Adrenal gland (tissue), 19 donors: Measurements from ENCODE around the gene BTBD1. TPM values are rescaled to one million over a fixed set of nuclear protein-coding genes. Genes with fewer than 3 reads are reported as not detected.

Experiments used
- DNase-seq, 7 donors: peaks; one replicate each; pipeline ENCODE4 v3.0.0-alpha.2; 2019 to 2020
- H3K27ac ChIP-seq, 5 donors: fragments of 200-600 bp; sonication (generic) in 4 of 5; 1 replicate in 3 of 5; 2 replicates in 2 of 5; pipeline versions ENCODE4 v1.5.1 to v1.8.0; 2016 to 2020; ENCODE audit warnings: mild to moderate bottlenecking in 1 of 5
- H3K27me3 ChIP-seq: fragments of 200-600 bp; 2 replicates; pipeline ENCODE4 v1.8.0; 2021
- H3K36me3 ChIP-seq, 2 donors: fragments of 200-600 bp; replicated peaks in 1 of 2; 1 replicate in 1 of 2; 2 replicates in 1 of 2; pipeline versions ENCODE4 v1.5.1 to v1.8.0; 2018 to 2022
- H3K4me1 ChIP-seq, 2 donors: fragments of 200-600 bp; replicated peaks in 1 of 2; 1 replicate in 1 of 2; 2 replicates in 1 of 2; pipeline versions ENCODE4 v1.5.1 to v1.8.0; 2018 to 2021
- H3K4me3 ChIP-seq, 4 donors: fragments of 200-600 bp; sonication (generic) in 3 of 4; one replicate each; pipeline ENCODE4 v1.5.1; 2016 to 2018
- H3K9me3 ChIP-seq, 3 donors: fragments of 200-600 bp; sonication (generic) in 1 of 3; replicated peaks in 1 of 3; 1 replicate in 2 of 3; 2 replicates in 1 of 3; pipeline versions ENCODE4 v1.5.1 to v1.8.0; 2016 to 2021
- CTCF ChIP-seq, 6 experiments: fragments of 450-650 bp in 4 of 6; fragments of 200-600 bp in 2 of 6; sonication (generic) in 1 of 6; IDR thresholded peaks; 1 replicate in 5 of 6; 2 replicates in 1 of 6; pipeline versions ENCODE4 v1.5.1 to v1.8.0; 2016 to 2021; ENCODE audit warnings: antibody characterized with exemption in 6 of 6, mild to moderate bottlenecking in 2 of 6, moderate library complexity in 1 of 6
- POLR2A ChIP-seq, 2 donors: fragments of 450-650 bp; IDR thresholded peaks; one replicate each; pipeline ENCODE4 v1.6.1; 2017; ENCODE audit warnings: antibody characterized with exemption in 2 of 2, mild to moderate bottlenecking in 2 of 2, moderate library complexity in 1 of 2
- WGBS, 4 donors: extraction: QIAGEN DNeasy Blood & Tissue Kit in 2 of 4; methylation state at CpG; one replicate each; pipeline versions ENCODE4 v1.1.5 to v1.1.7; 2013 to 2017; 5-methylcytosine and 5-hydroxymethylcytosine counted together
- intact Hi-C, 2 donors: fragments of 100-400 bp; cut with DNase I; formaldehyde crosslinking; loops; one replicate each; pipeline versions ENCODE4 v1.14.1 to v1.15.0; 2022 to 2023
- long read RNA-seq, 10 donors: library from polyadenylated mRNA in 3 of 10; unstranded in 2 of 10; stranded (forward) in 1 of 10; transcript quantifications; one replicate each; pipeline ENCODE4 v2.0.0 and lab custom pipeline, GENCODE V29; 2021 to 2026
- polyA plus RNA-seq, 3 donors: library from polyadenylated mRNA; stranded (reverse); fragments of 200-250 nt in 2 of 3; fragments of 350-450 nt in 1 of 3; fragmentation: Illumina TruSeq in 1 of 3; extraction: RNeasy Lipid Tissue Mini Kit (QIAGEN cat#74804) in 1 of 3; gene quantifications; one replicate each; pipeline ENCODE4 v1.2.3, GENCODE V29; 2013 to 2014
- total RNA-seq, 9 donors: library from RNA; depleted of rRNA in 4 of 9; stranded (reverse); fragments of >200 nt in 4 of 9; fragments of 120-200 nt in 1 of 9; fragmentation: NEBNext Ultra II Directional in 1 of 9; extraction: Animal tissue kit (Norgen Biotek cat#: 25700) in 1 of 9; gene quantifications; one replicate each; pipeline versions ENCODE4 v1.1.0 to v1.2.4, GENCODE V29; 2013 to 2023
- donor health status: healthy with polysubstance abuse.
- donor health status: Bipolar disorder and iron deficiency.
- donor health status: DM: yes; HTN: yes; CAD: no.
- donor health status: DM: no; HTN: no; CAD: no.
- donor health status: DM: no; HTN: no; CAD: no.
- donor health status: DM: yes; HTN: yes; CAD: no.

BTBD1 gene
- total RNA-seq: 10 to 100 TPM; 38.8 to 72.6 (median 50.7) TPM
- polyA plus RNA-seq: 10 to 100 TPM in 2 of 3 donors, 1 to 10 TPM in 1; 7.2 to 65.9 (median 12.5) TPM
- long read RNA-seq, donor 1, transcript BTBD1-201 (8 exons, 3,297 nt): major isoform, 20 of 38 reads
- long read RNA-seq, donor 1, partial matches to known transcripts: 18 of 38 reads
- long read RNA-seq, donor 1, other reads (novel, unspliced or antisense): 0 of 38 reads
- long read RNA-seq, donor 2, transcript BTBD1-201 (8 exons, 3,297 nt): major isoform, 13 of 31 reads
- long read RNA-seq, donor 2, partial matches to known transcripts: 18 of 31 reads
- long read RNA-seq, donor 2, other reads (novel, unspliced or antisense): 0 of 31 reads
- long read RNA-seq, donor 3, transcript BTBD1-201 (8 exons, 3,297 nt): major isoform, 21 of 37 reads
- long read RNA-seq, donor 3, partial matches to known transcripts: 16 of 37 reads
- long read RNA-seq, donor 3, other reads (novel, unspliced or antisense): 0 of 37 reads
- long read RNA-seq, donor 4, partial matches to known transcripts: 1 of 3 reads
- long read RNA-seq, donor 4, other reads (novel, unspliced or antisense): 1 of 3 reads
- long read RNA-seq, donor 5, transcript BTBD1-201 (8 exons, 3,297 nt): major isoform, 167 of 186 reads
- long read RNA-seq, donor 5, partial matches to known transcripts: 1 of 186 reads
- long read RNA-seq, donor 5, other reads (novel, unspliced or antisense): 17 of 186 reads
- long read RNA-seq, donor 6: 0 reads
- long read RNA-seq, donor 7, transcript BTBD1-201 (8 exons, 3,297 nt): major isoform, 8 of 20 reads
- long read RNA-seq, donor 7, partial matches to known transcripts: 12 of 20 reads
- long read RNA-seq, donor 7, other reads (novel, unspliced or antisense): 0 of 20 reads
- long read RNA-seq, donor 8, transcript BTBD1-201 (8 exons, 3,297 nt): major isoform, 29 of 54 reads
- long read RNA-seq, donor 8, partial matches to known transcripts: 24 of 54 reads
- long read RNA-seq, donor 8, other reads (novel, unspliced or antisense): 0 of 54 reads
- long read RNA-seq, donor 9, transcript BTBD1-201 (8 exons, 3,297 nt): major isoform, 19 of 43 reads
- long read RNA-seq, donor 9, partial matches to known transcripts: 23 of 43 reads
- long read RNA-seq, donor 9, other reads (novel, unspliced or antisense): 0 of 43 reads
- long read RNA-seq, donor 10, transcript BTBD1-201 (8 exons, 3,297 nt): major isoform, 9 of 21 reads
- long read RNA-seq, donor 10, partial matches to known transcripts: 12 of 21 reads
- long read RNA-seq, donor 10, other reads (novel, unspliced or antisense): 0 of 21 reads

GRCh38 chr15:83066734-83067637 is at the start of gene BTBD1:
Gene BTBD1 (minus strand): TSS chr15:83067252. CDS start chr15:83067151, 101 bp downstream.
- DNase-seq: peak; percentile 93 to 98 (median 96)
- Histone ChIP-seq H3K27ac (peak within 1 kb of the TSS; percentile 83 to 98 (median 96)), H3K36me3 (no peaks in the 10 kb centered on the region), H3K4me1 (peaks cover 14 to 47% of the 10 kb centered on the region in 2 donors), H3K4me3 (peak within 1 kb of the TSS; percentile 26 to 96 (median 94)), H3K27me3 (no peaks in the 10 kb centered on the region), H3K9me3 (no peaks in the 10 kb centered on the region)
- intact Hi-C loops: loop anchor here in 1 of 2 donors (5.0 kb wide), 1 partner anchor 140 kb away; the partner anchor contains the start of gene HDGFL3
- 0 to 1% (median 1%) methylated on average over 10 to 90 of the region's 90 CpGs for WGBS, 4 donors
- peak; percentile 88 to 93 for TF ChIP-seq POLR2A (IDR thresholded peaks at IDR 0.05)
- TF ChIP-seq CTCF (IDR thresholded peaks at IDR 0.05): no peak

- Histone ChIP-seq H3K9me3 (no peaks in the 10 kb centered on the region), H3K4me3 (no peak overlapping the region), H3K27ac (no peak overlapping the region), H3K27me3 (no peaks in the 10 kb centered on the region), H3K36me3 (no peaks in the 10 kb centered on the region), H3K4me1 (no peaks in the 10 kb centered on the region)
- intact Hi-C loops: no loop called here
- no peak for DNase-seq
- WGBS, 4 donors: 91 to 94% (median 92%) methylated on average over 11 of the region's 11 CpGs
- TF ChIP-seq CTCF (IDR thresholded peaks at IDR 0.05) (no peak), POLR2A (IDR thresholded peaks at IDR 0.05) (no peak)
Observed at GRCh38 chr15:83115831-83116565, 48.9 kb upstream of the BTBD1 start.

- no peak for DNase-seq
- Histone ChIP-seq H3K27ac (no peak overlapping the region), H3K4me3 (no peak overlapping the region), H3K36me3 (no peaks in the 10 kb centered on the region), H3K27me3 (no peaks in the 10 kb centered on the region), H3K4me1 (no peaks in the 10 kb centered on the region), H3K9me3 (no peaks in the 10 kb centered on the region)
- TF ChIP-seq POLR2A (IDR thresholded peaks at IDR 0.05) (no peak), CTCF (IDR thresholded peaks at IDR 0.05) (no peak)
- intact Hi-C loops: no loop called here
- WGBS, 4 donors: 90 to 93% (median 93%) methylated on average over 3 of the region's 3 CpGs
Observed at GRCh38 chr15:83115410-83115809, 48.4 kb upstream of the BTBD1 start.
